SK-N-SH treated with all-trans-retinoic acid at 6 μM for 48 hours (cell line): Measurements from ENCODE around the gene TPBGL.

ENCODE experiments used
- ARNTL ChIP-seq: fragments of 450-650 bp; formaldehyde crosslinking; IDR thresholded peaks from 2 replicates; pipeline ENCODE4 v1.5.0; 2020; ENCODE audit warnings: low read depth, mild to moderate bottlenecking, moderate library complexity, borderline replicate concordance
- BACH2 ChIP-seq: fragments of 250-450 bp; sonication (Bioruptor Pico); IDR thresholded peaks from 2 replicates; pipeline ENCODE4 v1.9.0; 2021; ENCODE audit warnings: mild to moderate bottlenecking, borderline replicate concordance
- ESRRG ChIP-seq: fragments of 250-450 bp; sonication (Bioruptor Pico); IDR thresholded peaks from 2 replicates; pipeline ENCODE4 v1.6.1; 2021; ENCODE audit warnings: mild to moderate bottlenecking
- GLIS3 ChIP-seq: fragments of 250-450 bp; sonication (Bioruptor Pico); IDR thresholded peaks from 2 replicates; pipeline ENCODE4 v1.5.0; 2020; ENCODE audit warnings: mild to moderate bottlenecking, moderate library complexity
- OSR1 ChIP-seq: fragments of 250-450 bp; sonication (Bioruptor Pico); IDR thresholded peaks from 2 replicates; pipeline ENCODE4 v1.8.0; 2022; ENCODE audit warnings: moderate library complexity, mild to moderate bottlenecking, inconsistent platforms
- PPARA ChIP-seq: fragments of 250-450 bp; sonication (Bioruptor Pico); IDR thresholded peaks from 2 replicates; pipeline ENCODE4 v1.5.0; 2020; ENCODE audit warnings: mild to moderate bottlenecking, borderline replicate concordance
- RARB ChIP-seq: fragments of 250-450 bp; sonication (Bioruptor Pico); IDR thresholded peaks from 2 replicates; pipeline ENCODE4 v1.8.0; 2021; ENCODE audit warnings: mild to moderate bottlenecking, moderate library complexity
- ZFP30 ChIP-seq: fragments of 450-650 bp; formaldehyde crosslinking; IDR thresholded peaks from 2 replicates; pipeline ENCODE4 v1.5.0; 2022; ENCODE audit warnings: mild to moderate bottlenecking, moderate library complexity
- ZNF565 ChIP-seq: fragments of 450-650 bp; formaldehyde crosslinking; conservative IDR thresholded peaks from 2 replicates; pipeline ENCODE4 v1.5.0; 2020; ENCODE audit warnings: low read depth, mild to moderate bottlenecking, moderate library complexity
- TF ChIP-seq, protein P1 (sequence below): fragments of 250-450 bp; sonication (Bioruptor Pico); IDR thresholded peaks from 2 replicates; pipeline ENCODE4 v1.8.0; 2020; ENCODE audit warnings: mild to moderate bottlenecking, moderate library complexity, borderline replicate concordance
- TF ChIP-seq, protein P2 (sequence below): fragments of 250-450 bp; sonication (Bioruptor Pico); IDR thresholded peaks from 2 replicates; pipeline ENCODE4 v1.5.0; 2020; ENCODE audit warnings: mild to moderate bottlenecking, moderate library complexity
- TF ChIP-seq, protein P3 (sequence below): fragments of 250-450 bp; sonication (Bioruptor Pico); IDR thresholded peaks from 2 replicates; pipeline ENCODE4 v1.5.1; 2021; ENCODE audit warnings: mild to moderate bottlenecking, moderate library complexity

GRCh38 chr11:75291741-75292140 lies 51.2 kb downstream of the TPBGL start:
- TF ChIP-seq ZNF565 (CRISPR knock-in tag) = no peak
- no peak for TF ChIP-seq BACH2
- TF ChIP-seq, protein P1, sequence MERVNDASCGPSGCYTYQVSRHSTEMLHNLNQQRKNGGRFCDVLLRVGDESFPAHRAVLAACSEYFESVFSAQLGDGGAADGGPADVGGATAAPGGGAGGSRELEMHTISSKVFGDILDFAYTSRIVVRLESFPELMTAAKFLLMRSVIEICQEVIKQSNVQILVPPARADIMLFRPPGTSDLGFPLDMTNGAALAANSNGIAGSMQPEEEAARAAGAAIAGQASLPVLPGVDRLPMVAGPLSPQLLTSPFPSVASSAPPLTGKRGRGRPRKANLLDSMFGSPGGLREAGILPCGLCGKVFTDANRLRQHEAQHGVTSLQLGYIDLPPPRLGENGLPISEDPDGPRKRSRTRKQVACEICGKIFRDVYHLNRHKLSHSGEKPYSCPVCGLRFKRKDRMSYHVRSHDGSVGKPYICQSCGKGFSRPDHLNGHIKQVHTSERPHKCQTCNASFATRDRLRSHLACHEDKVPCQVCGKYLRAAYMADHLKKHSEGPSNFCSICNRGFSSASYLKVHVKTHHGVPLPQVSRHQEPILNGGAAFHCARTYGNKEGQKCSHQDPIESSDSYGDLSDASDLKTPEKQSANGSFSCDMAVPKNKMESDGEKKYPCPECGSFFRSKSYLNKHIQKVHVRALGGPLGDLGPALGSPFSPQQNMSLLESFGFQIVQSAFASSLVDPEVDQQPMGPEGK (CRISPR knock-in tag) = no peak
- no peak for TF ChIP-seq OSR1 (CRISPR knock-in tag)
- no peak for TF ChIP-seq ESRRG (CRISPR knock-in tag)
- TF ChIP-seq PPARA = no peak
- no peak for TF ChIP-seq RARB (CRISPR knock-in tag)
- TF ChIP-seq, protein P2, sequence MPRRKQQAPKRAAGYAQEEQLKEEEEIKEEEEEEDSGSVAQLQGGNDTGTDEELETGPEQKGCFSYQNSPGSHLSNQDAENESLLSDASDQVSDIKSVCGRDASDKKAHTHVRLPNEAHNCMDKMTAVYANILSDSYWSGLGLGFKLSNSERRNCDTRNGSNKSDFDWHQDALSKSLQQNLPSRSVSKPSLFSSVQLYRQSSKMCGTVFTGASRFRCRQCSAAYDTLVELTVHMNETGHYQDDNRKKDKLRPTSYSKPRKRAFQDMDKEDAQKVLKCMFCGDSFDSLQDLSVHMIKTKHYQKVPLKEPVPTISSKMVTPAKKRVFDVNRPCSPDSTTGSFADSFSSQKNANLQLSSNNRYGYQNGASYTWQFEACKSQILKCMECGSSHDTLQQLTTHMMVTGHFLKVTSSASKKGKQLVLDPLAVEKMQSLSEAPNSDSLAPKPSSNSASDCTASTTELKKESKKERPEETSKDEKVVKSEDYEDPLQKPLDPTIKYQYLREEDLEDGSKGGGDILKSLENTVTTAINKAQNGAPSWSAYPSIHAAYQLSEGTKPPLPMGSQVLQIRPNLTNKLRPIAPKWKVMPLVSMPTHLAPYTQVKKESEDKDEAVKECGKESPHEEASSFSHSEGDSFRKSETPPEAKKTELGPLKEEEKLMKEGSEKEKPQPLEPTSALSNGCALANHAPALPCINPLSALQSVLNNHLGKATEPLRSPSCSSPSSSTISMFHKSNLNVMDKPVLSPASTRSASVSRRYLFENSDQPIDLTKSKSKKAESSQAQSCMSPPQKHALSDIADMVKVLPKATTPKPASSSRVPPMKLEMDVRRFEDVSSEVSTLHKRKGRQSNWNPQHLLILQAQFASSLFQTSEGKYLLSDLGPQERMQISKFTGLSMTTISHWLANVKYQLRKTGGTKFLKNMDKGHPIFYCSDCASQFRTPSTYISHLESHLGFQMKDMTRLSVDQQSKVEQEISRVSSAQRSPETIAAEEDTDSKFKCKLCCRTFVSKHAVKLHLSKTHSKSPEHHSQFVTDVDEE (CRISPR knock-in tag) = no peak
- TF ChIP-seq ZFP30 = no peak
- TF ChIP-seq ARNTL = no peak
- no peak for TF ChIP-seq GLIS3
- TF ChIP-seq, protein P3, sequence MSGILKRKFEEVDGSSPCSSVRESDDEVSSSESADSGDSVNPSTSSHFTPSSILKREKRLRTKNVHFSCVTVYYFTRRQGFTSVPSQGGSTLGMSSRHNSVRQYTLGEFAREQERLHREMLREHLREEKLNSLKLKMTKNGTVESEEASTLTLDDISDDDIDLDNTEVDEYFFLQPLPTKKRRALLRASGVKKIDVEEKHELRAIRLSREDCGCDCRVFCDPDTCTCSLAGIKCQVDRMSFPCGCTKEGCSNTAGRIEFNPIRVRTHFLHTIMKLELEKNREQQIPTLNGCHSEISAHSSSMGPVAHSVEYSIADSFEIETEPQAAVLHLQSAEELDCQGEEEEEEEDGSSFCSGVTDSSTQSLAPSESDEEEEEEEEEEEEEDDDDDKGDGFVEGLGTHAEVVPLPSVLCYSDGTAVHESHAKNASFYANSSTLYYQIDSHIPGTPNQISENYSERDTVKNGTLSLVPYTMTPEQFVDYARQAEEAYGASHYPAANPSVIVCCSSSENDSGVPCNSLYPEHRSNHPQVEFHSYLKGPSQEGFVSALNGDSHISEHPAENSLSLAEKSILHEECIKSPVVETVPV (CRISPR knock-in tag) = no peak
